Right ventricle myocardium inferior (tissue), 1 donor: ENCODE measurements around the gene TBC1D16. TPM values are rescaled to one million over a fixed set of nuclear protein-coding genes. Genes with fewer than 3 reads are reported as not detected.
A peak's percentile ranks its signal among the peaks of the same experiment; 100 is the strongest.

Experiments
- ATAC-seq: fragments of 200-7000 bp; cut with Tn5 transposase; one replicate; pipeline ENCODE4 v1.9.1; 2020; ENCODE audit warnings: mild to moderate bottlenecking, moderate library complexity
- DNase-seq: peaks from one replicate; pipeline ENCODE4 v3.0.0; 2021; ENCODE audit errors: missing footprints
- intact Hi-C: fragments of 100-400 bp; cut with DNase I; formaldehyde crosslinking; loops from one replicate; pipeline ENCODE4 v1.11.0; 2022
- total RNA-seq: library from RNA; stranded (reverse); fragmentation: NEBNext Ultra II Directional; extraction: Animal tissue kit (Norgen Biotek cat#: 25700); gene quantifications from one replicate; pipeline ENCODE4 v1.2.1, GENCODE V29; 2021
- donor health status: DM: no; HTN: yes; CAD: no; lungs with severe emphysema.

Gene TBC1D16
- total RNA-seq, 1 donor from 2014 or later: 16.3 TPM

GRCh38 chr17:80009391-80010282, 26.0 kb downstream of the TBC1D16 start:
- ATAC-seq (no peak), DNase-seq (no peak)
- intact Hi-C loops: loop anchor here (2.0 to 5.0 kb wide), 2 partner anchors 25 to 73 kb away; partner anchors contain the start of gene TBC1D16

- intact Hi-C loops: loop anchor here (2.0 to 5.0 kb wide), 2 partner anchors 26 to 73 kb away; partner anchors contain the start of gene TBC1D16
- no peak for ATAC-seq
- DNase-seq: no peak
Measured at GRCh38 chr17:80008848-80009247, 26.8 kb downstream of the TBC1D16 start.

- intact Hi-C loops: loop anchor here (2.0 to 5.0 kb wide), 2 partner anchors 26 to 74 kb away; partner anchors contain the start of gene TBC1D16
- DNase-seq: peak; percentile 90
- ATAC-seq: peak; percentile 72
Measured at GRCh38 chr17:80008383-80008840, 27.3 kb downstream of the TBC1D16 start.

GRCh38 chr17:80007939-80008338, 27.7 kb downstream of the TBC1D16 start:
- ATAC-seq (no peak), DNase-seq (no peak)
- intact Hi-C loops: loop anchor here (2.0 to 5.0 kb wide), 2 partner anchors 27 to 74 kb away; partner anchors contain the start of gene TBC1D16

GRCh38 chr17:80006811-80007752, 28.6 kb downstream of the TBC1D16 start:
- ATAC-seq (no peak), DNase-seq (peak; percentile 63)
- intact Hi-C loops: loop anchor here (5.0 kb wide), 1 partner anchor 75 kb away; no protein-coding TSS in a partner anchor

GRCh38 chr17:80006339-80006720, 29.3 kb downstream of the TBC1D16 start:
- ATAC-seq: no peak
- intact Hi-C loops: loop anchor here (5.0 kb wide), 1 partner anchor 76 kb away; no protein-coding TSS in a partner anchor
- peak; percentile 33 for DNase-seq

- peak; percentile 72 for DNase-seq
- ATAC-seq: peak; percentile 45
- intact Hi-C loops: loop anchor here (5.0 kb wide), 1 partner anchor 77 kb away; no protein-coding TSS in a partner anchor
Measured at GRCh38 chr17:80005360-80006338, 30.0 kb downstream of the TBC1D16 start.

GRCh38 chr17:80003969-80004368, 31.7 kb downstream of the TBC1D16 start:
- DNase-seq (no peak), ATAC-seq (no peak)
- intact Hi-C loops: no loop called here

GRCh38 chr17:80002690-80003490, 32.8 kb downstream of the TBC1D16 start:
- peak; percentile 66 for DNase-seq
- ATAC-seq: no peak
- intact Hi-C loops: no loop called here

GRCh38 chr17:80002070-80002641, 33.5 kb downstream of the TBC1D16 start:
- DNase-seq (peak; percentile 41), ATAC-seq (no peak)
- intact Hi-C loops: no loop called here

- ATAC-seq (peak; percentile 9), DNase-seq (peak; percentile 57)
- intact Hi-C loops: no loop called here
Measured at GRCh38 chr17:80000981-80001775, 34.5 kb downstream of the TBC1D16 start.

GRCh38 chr17:80000136-80000535, 35.5 kb downstream of the TBC1D16 start:
- DNase-seq: peak; percentile 18
- intact Hi-C loops: no loop called here
- no peak for ATAC-seq

- intact Hi-C loops: no loop called here
- DNase-seq: peak; percentile 75
Measured at GRCh38 chr17:79997011-79997660, 38.5 kb downstream of the TBC1D16 start.

GRCh38 chr17:79996291-79996690, 39.4 kb downstream of the TBC1D16 start:
- DNase-seq: no peak
- ATAC-seq: no peak
- intact Hi-C loops: no loop called here

More at GRCh38 chr17:79997011-79997660, 38.5 kb downstream of the TBC1D16 start:
- no peak for ATAC-seq

- intact Hi-C loops: no loop called here
- ATAC-seq (no peak), DNase-seq (no peak)
Measured at GRCh38 chr17:79995696-79996095, 40.0 kb downstream of the TBC1D16 start.
